DOHH2 (cell line): ENCODE measurements around the gene NHSL2.

Experiments
- H3F3A ChIP-seq: fragments of 200-600 bp; sonication (generic), shearing (Covaris generic); 2 replicates; pipeline ENCODE4 v1.6.0; 2016; ENCODE audit warnings: antibody characterized with exemption, mild to moderate bottlenecking; ENCODE audit not compliant: control insufficient read depth, insufficient read depth
- H3K27ac ChIP-seq: fragments of 200-600 bp; sonication (generic); 2 replicates; pipeline ENCODE4 v1.5.1; 2014; ENCODE audit warnings: low read depth, mild to moderate bottlenecking, low read length, moderate library complexity
- H3K27me3 ChIP-seq: fragments of 200-600 bp; sonication (generic); 2 replicates; pipeline ENCODE4 v1.6.1; 2014; ENCODE audit warnings: mild to moderate bottlenecking, low read length, mixed read lengths; ENCODE audit not compliant: control insufficient read depth
- H3K36me3 ChIP-seq: fragments of 200-600 bp; sonication (generic); 2 replicates; pipeline ENCODE4 v1.6.1; 2014; ENCODE audit warnings: mild to moderate bottlenecking, low read length, moderate library complexity, mixed read lengths; ENCODE audit not compliant: control insufficient read depth
- H3K4me1 ChIP-seq: fragments of 200-600 bp; sonication (generic); 2 replicates; pipeline ENCODE4 v1.6.1; 2014; ENCODE audit warnings: mild to moderate bottlenecking, low read length, mixed read lengths; ENCODE audit not compliant: control insufficient read depth
- H3K4me2 ChIP-seq: fragments of 200-600 bp; sonication (generic); 2 replicates; pipeline ENCODE4 v1.6.0; 2014; ENCODE audit warnings: mild to moderate bottlenecking, low read length, moderate library complexity
- H3K4me3 ChIP-seq: fragments of 200-600 bp; sonication (generic); 2 replicates; pipeline ENCODE4 v1.5.1; 2014; ENCODE audit warnings: mild to moderate bottlenecking, low read length, mixed read lengths
- H3K79me2 ChIP-seq: fragments of 200-600 bp; sonication (generic); 2 replicates; pipeline ENCODE4 v1.6.1; 2014; ENCODE audit warnings: mild to moderate bottlenecking, low read length, mixed read lengths; ENCODE audit not compliant: control insufficient read depth
- H3K9me2 ChIP-seq: fragments of 200-600 bp; sonication (generic); replicated peaks from 2 replicates; pipeline ENCODE4 v1.6.1; 2014; ENCODE audit warnings: mild to moderate bottlenecking, low read length, mixed read lengths; ENCODE audit not compliant: control insufficient read depth
- H3K9me3 ChIP-seq: fragments of 200-600 bp; sonication (generic); 2 replicates; pipeline ENCODE4 v1.6.1; 2014; ENCODE audit warnings: antibody characterized with exemption, low read length, mixed read lengths; ENCODE audit not compliant: control insufficient read depth, insufficient read depth
- H4K20me1 ChIP-seq: fragments of 200-600 bp; sonication (generic); 2 replicates; pipeline ENCODE4 v1.6.0; 2014; ENCODE audit warnings: low read depth, mild to moderate bottlenecking, antibody characterized with exemption, low read length, moderate library complexity; ENCODE audit not compliant: control insufficient read depth, insufficient read depth
- EZH2phosphoT487 ChIP-seq: fragments of 200-600 bp; sonication (generic); IDR thresholded peaks from 2 replicates; pipeline ENCODE4 v1.6.1; 2017; ENCODE audit warnings: borderline replicate concordance, mild to moderate bottlenecking, antibody characterized with exemption, low read length, moderate library complexity, mixed read lengths
- TF ChIP-seq, protein P1 (sequence below): fragments of 200-600 bp; sonication (generic); IDR thresholded peaks from one replicate; pipeline ENCODE4 v1.5.1; 2014; ENCODE audit warnings: antibody characterized with exemption, mild to moderate bottlenecking, low read depth, low read length; ENCODE audit not compliant: poor library complexity, severe bottlenecking

Gene NHSL2

DNA sequence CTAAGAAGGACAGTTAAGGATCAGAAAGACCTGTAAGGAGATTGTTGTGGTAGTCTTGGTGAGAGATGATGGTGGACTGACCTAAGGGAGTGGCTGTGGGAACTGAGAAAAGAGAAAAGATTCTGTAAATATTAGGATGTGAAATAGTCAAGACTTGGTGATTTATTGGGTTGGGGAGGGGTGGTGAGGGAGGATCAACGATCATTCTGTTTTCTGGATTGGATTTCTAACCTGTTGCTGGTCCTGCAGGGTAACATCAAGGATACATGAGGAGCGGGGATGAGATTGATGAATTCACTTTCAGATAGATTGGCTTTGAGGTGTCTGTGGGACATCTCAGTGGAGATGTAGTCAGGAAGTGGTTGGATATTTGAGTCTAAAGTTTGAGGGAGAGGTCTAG is 272.3 kb downstream of the NHSL2 start:
- no peaks in the 10 kb centered on the region; the same call in 1 of the 2 replicates for H3F3A ChIP-seq
- H3K27me3 ChIP-seq: no peaks in the 10 kb centered on the region
- peaks cover 28% of the 10 kb centered on the region for H3K79me2 ChIP-seq
- peak overlapping the region; percentile 91 for H3K4me3 ChIP-seq
- no peak overlapping the region for H3K27ac ChIP-seq
- H3K4me2 ChIP-seq: peak overlapping the region; percentile 42
- no peaks in the 10 kb centered on the region for H3K36me3 ChIP-seq
- H3K9me2 ChIP-seq: no peaks in the 10 kb centered on the region
- TF ChIP-seq, protein P1, sequence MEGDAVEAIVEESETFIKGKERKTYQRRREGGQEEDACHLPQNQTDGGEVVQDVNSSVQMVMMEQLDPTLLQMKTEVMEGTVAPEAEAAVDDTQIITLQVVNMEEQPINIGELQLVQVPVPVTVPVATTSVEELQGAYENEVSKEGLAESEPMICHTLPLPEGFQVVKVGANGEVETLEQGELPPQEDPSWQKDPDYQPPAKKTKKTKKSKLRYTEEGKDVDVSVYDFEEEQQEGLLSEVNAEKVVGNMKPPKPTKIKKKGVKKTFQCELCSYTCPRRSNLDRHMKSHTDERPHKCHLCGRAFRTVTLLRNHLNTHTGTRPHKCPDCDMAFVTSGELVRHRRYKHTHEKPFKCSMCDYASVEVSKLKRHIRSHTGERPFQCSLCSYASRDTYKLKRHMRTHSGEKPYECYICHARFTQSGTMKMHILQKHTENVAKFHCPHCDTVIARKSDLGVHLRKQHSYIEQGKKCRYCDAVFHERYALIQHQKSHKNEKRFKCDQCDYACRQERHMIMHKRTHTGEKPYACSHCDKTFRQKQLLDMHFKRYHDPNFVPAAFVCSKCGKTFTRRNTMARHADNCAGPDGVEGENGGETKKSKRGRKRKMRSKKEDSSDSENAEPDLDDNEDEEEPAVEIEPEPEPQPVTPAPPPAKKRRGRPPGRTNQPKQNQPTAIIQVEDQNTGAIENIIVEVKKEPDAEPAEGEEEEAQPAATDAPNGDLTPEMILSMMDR: no peak
- TF ChIP-seq EZH2phosphoT487: no peak
- peaks cover 17% of the 10 kb centered on the region for H3K4me1 ChIP-seq
- no peaks in the 10 kb centered on the region for H4K20me1 ChIP-seq
- no peaks in the 10 kb centered on the region for H3K9me3 ChIP-seq

DNA sequence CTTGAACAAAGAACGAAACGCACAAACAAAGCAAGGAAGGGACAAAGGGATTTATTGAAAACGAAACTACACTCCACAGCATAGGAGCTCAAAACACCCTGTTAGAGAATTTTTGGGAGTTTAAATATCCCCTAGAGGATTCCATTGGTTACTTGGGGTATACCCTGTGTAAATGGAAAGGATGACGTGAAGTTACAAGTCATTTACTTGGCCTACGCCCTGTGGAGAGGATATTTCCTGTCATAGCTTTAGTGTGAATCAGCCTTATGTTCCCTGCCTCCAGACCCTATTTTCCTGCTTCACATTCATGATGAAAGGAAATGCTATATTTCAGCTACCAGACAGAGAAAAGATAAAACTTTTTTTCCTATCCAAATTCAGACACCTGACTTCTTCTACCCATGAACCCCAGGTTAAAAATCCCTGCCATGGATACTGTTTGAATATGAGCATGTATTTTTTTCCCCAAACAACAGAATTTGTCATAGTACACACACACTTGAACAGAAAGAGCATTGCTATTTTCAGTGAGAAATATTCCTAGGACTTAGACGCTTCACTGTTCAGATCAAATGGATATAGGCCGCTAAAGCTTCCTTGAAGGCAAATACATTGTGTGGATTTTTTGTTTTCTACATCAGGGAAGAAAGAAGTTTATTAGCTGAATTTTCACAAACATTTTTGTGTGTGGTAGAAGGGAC is 291.3 kb downstream of the NHSL2 start:
- H3F3A ChIP-seq: no peaks in the 10 kb centered on the region
- H3K36me3 ChIP-seq: peaks cover 17% of the 10 kb centered on the region
- no peaks in the 10 kb centered on the region for H3K4me1 ChIP-seq
- no peaks in the 10 kb centered on the region for H3K9me3 ChIP-seq
- H3K27ac ChIP-seq: no peak overlapping the region
- H3K4me3 ChIP-seq: no peak overlapping the region
- H3K9me2 ChIP-seq: no peaks in the 10 kb centered on the region
- H3K4me2 ChIP-seq: no peak overlapping the region
- H3K27me3 ChIP-seq: no peaks in the 10 kb centered on the region
- TF ChIP-seq, protein P1: no peak
- no peak for TF ChIP-seq EZH2phosphoT487
- H3K79me2 ChIP-seq: peaks cover 1% of the 10 kb centered on the region; the same call in 1 of the 2 replicates
- H4K20me1 ChIP-seq: no peaks in the 10 kb centered on the region
